ENCODE results near the gene CCDC175.

GRCh38 chr14:59564366-59564765 lies 12.2 kb downstream of the CCDC175 start:
- no peak for TF ChIP-seq REST (IDR thresholded peaks at IDR 0.05; ENCODE audit: insufficient read depth in 1 of 2, low read depth in 2 of 2, low read length in 2 of 2)
- TF ChIP-seq SIN3A (IDR thresholded peaks at IDR 0.05; ENCODE audit: borderline replicate concordance, insufficient read depth, low read length), result no peak
- TF ChIP-seq POLR2AphosphoS5 (IDR thresholded peaks at IDR 0.05; ENCODE audit: low read depth, low read length), result no peak
- TF ChIP-seq TAF1 (IDR thresholded peaks at IDR 0.05; ENCODE audit: borderline replicate concordance, insufficient read depth, low read length), result no peak
- no peak for TF ChIP-seq FOXP2 (optimal IDR thresholded peaks at IDR 0.05; ENCODE audit: borderline replicate concordance, extremely low read depth, extremely low read length, insufficient read depth)
